Endometrium (tissue), 2 donors: ENCODE data around the gene CCDC87.
"Not testable (repeated sequence)": the region's sequence is repeated elsewhere in the genome, so short reads cannot be mapped to it uniquely, and the experiment has no call there.

Experiments
- FAIRE-seq: peaks from 2 replicates; lab custom pipeline; 2012; peaks lifted over from hg19 to GRCh38; lab: Jason Lieb, UNC
- donor health status: control.
- donor health status: control.

Gene CCDC87

GRCh38 chr11:66592457-66593302, at the start of gene CCDC87, which contains the start of gene CCS:
Gene CCDC87 (minus strand): TSS chr11:66593063. CDS start chr11:66593015, 48 bp downstream.
Gene CCS (plus strand): TSS chr11:66593185. CDS start chr11:66593262, 77 bp downstream.
- no peak for FAIRE-seq

- FAIRE-seq = no peak
These were observed 49.0 kb upstream of the CCDC87 start for GRCh38 chr11:66641834-66642233.

- not testable (repeated sequence) for FAIRE-seq
These were observed 47.0 kb upstream of the CCDC87 start for GRCh38 chr11:66639814-66640340.

GRCh38 chr11:66639066-66639813, 46.4 kb upstream of the CCDC87 start:
- FAIRE-seq = no peak

- FAIRE-seq = peak; percentile 93
These were observed 45.6 kb upstream of the CCDC87 start, which contains the start of gene RBM4 for GRCh38 chr11:66638177-66639065. Gene RBM4 (plus strand): TSS chr11:66638703. CDS start chr11:66639712, 1,009 bp downstream.

- no peak for FAIRE-seq
These were observed 44.8 kb upstream of the CCDC87 start for GRCh38 chr11:66637557-66638176.

- no peak for FAIRE-seq
These were observed 43.5 kb upstream of the CCDC87 start for GRCh38 chr11:66636411-66636810.

GRCh38 chr11:66632952-66633351, 40.1 kb upstream of the CCDC87 start:
- FAIRE-seq = no peak

- FAIRE-seq = no peak
These were observed 39.0 kb upstream of the CCDC87 start for GRCh38 chr11:66631883-66632282.

- FAIRE-seq = no peak
These were observed 36.5 kb upstream of the CCDC87 start for GRCh38 chr11:66629356-66629755.

- FAIRE-seq = no peak
These were observed 35.3 kb upstream of the CCDC87 start for GRCh38 chr11:66628061-66628603.

- FAIRE-seq = no peak
These were observed 34.1 kb upstream of the CCDC87 start for GRCh38 chr11:66626926-66627325.

GRCh38 chr11:66626382-66626781, 33.5 kb upstream of the CCDC87 start:
- FAIRE-seq = no peak

GRCh38 chr11:66625752-66626149, 32.9 kb upstream of the CCDC87 start:
- FAIRE-seq = no peak

- FAIRE-seq = no peak
These were observed 32.3 kb upstream of the CCDC87 start for GRCh38 chr11:66625041-66625751.

- FAIRE-seq = no peak
These were observed 31.6 kb upstream of the CCDC87 start for GRCh38 chr11:66624450-66624849.

GRCh38 chr11:66619080-66619554, 26.3 kb upstream of the CCDC87 start:
- no peak for FAIRE-seq

GRCh38 chr11:66617155-66617834, 24.4 kb upstream of the CCDC87 start:
- FAIRE-seq = no peak

- peak; percentile 89 for FAIRE-seq
These were observed 23.7 kb upstream of the CCDC87 start, which contains the start of gene RBM14 for GRCh38 chr11:66616379-66617154. Gene RBM14 (plus strand): TSS chr11:66616630. CDS start chr11:66616721, 91 bp downstream.
